Fibroblast of lung (primary cell): ENCODE data around the gene NBDY. TPM values are rescaled to one million over a fixed set of nuclear protein-coding genes. Genes with fewer than 3 reads are reported as not detected.
A peak's percentile ranks its signal among the peaks of the same experiment; 100 is the strongest.

Source experiments
- DNase-seq, 2 donors: peaks; one replicate each; pipeline versions ENCODE4 v3.0.0 to v3.0.0-alpha.2; 2010; ENCODE audit warnings: low read depth in 2 of 2
- H2AFZ ChIP-seq: 2 replicates; pipeline ENCODE4 v1.5.1; 2012; ENCODE audit warnings: low read length, control low read depth, inconsistent platforms
- H3K27ac ChIP-seq: 2 replicates; pipeline ENCODE4 v1.5.1; 2011; ENCODE audit warnings: low read length, control low read depth; ENCODE audit not compliant: insufficient read depth
- H3K27me3 ChIP-seq: 2 replicates; pipeline ENCODE4 v1.5.1; 2011; ENCODE audit warnings: mild to moderate bottlenecking, low read length; ENCODE audit not compliant: control insufficient read depth, insufficient read depth
- H3K36me3 ChIP-seq: 2 replicates; pipeline ENCODE4 v1.5.1; 2011; ENCODE audit warnings: low read length; ENCODE audit not compliant: control insufficient read depth, insufficient read depth
- H3K4me1 ChIP-seq: 2 replicates; pipeline ENCODE4 v1.5.1; 2011; ENCODE audit warnings: low read length; ENCODE audit not compliant: control insufficient read depth, insufficient read depth; ENCODE audit errors: extremely low read depth
- H3K4me2 ChIP-seq: 2 replicates; pipeline ENCODE4 v1.5.1; 2011; ENCODE audit warnings: low read length, control low read depth; ENCODE audit not compliant: insufficient read depth; ENCODE audit errors: extremely low read depth
- H3K4me3 ChIP-seq, 4 experiments: fragments of 200-600 bp in 1 of 4; sonication (generic) in 1 of 4; replicated peaks in 1 of 4; 2 replicates each; pipeline ENCODE4 v1.5.1; 2011 to 2016; ENCODE audit warnings: low read length in 4 of 4, low read depth in 3 of 4, mild to moderate bottlenecking in 3 of 4, control low read depth in 2 of 4, inconsistent platforms in 1 of 4, mixed read lengths in 1 of 4; ENCODE audit not compliant: insufficient read depth in 1 of 4; ENCODE audit errors: control extremely low read depth in 1 of 4
- H3K79me2 ChIP-seq: 2 replicates; pipeline ENCODE4 v1.5.1; 2012; ENCODE audit warnings: mild to moderate bottlenecking, low read length, inconsistent platforms; ENCODE audit not compliant: control insufficient read depth, insufficient read depth
- H3K9ac ChIP-seq: 2 replicates; pipeline ENCODE4 v1.5.1; 2011; ENCODE audit warnings: mild to moderate bottlenecking, low read length, control low read depth; ENCODE audit not compliant: insufficient read depth
- H3K9me3 ChIP-seq: 2 replicates; pipeline ENCODE4 v1.5.1; 2012; ENCODE audit warnings: low read depth, low read length; ENCODE audit not compliant: control insufficient read depth, insufficient read depth
- H4K20me1 ChIP-seq: 2 replicates; pipeline ENCODE4 v1.5.1; 2011; ENCODE audit warnings: low read length; ENCODE audit not compliant: control insufficient read depth, insufficient read depth; ENCODE audit errors: extremely low read depth
- EZH2 ChIP-seq: IDR thresholded peaks from 2 replicates; pipeline ENCODE4 v1.5.1; 2012; ENCODE audit warnings: low read length, control low read depth, mild to moderate bottlenecking; ENCODE audit errors: missing control alignments
- polyA plus RNA-seq, 2 donors: library from polyadenylated mRNA; depleted of rRNA in 1 of 2; stranded (reverse) in 1 of 2; unstranded in 1 of 2; fragments of >200 nt; gene quantifications; 2 replicates each; pipeline ENCODE4 v1.2.1, GENCODE V29; 2011 to 2012; ENCODE audit warnings: missing spikeins in 1 of 2
- total RNA-seq: library from RNA; depleted of rRNA; stranded (reverse); fragments of >200 nt; gene quantifications from 2 replicates; pipeline ENCODE4 v1.2.1, GENCODE V29; 2014
- TF ChIP-seq, protein P1 (sequence below), 2 donors: IDR thresholded peaks in 1 of 2; conservative IDR thresholded peaks in 1 of 2; 1 replicate in 1 of 2; 2 replicates in 1 of 2; pipeline ENCODE4 v1.5.1; 2011 to 2012; ENCODE audit warnings: low read length in 2 of 2, control low read depth in 1 of 2, inconsistent platforms in 1 of 2, low read depth in 1 of 2, mild to moderate bottlenecking in 1 of 2

Gene NBDY
- total and polyA plus RNA-seq, 2 donors (not counting 1 experiment from before 2014, with no cell fraction given): 5.8 to 39.3 TPM

- Histone ChIP-seq H3K4me1 (no peaks in the 10 kb centered on the region), H2AFZ (no peak overlapping the region), H3K4me2 (no peak overlapping the region), H3K27me3 (no peaks in the 10 kb centered on the region), H3K4me3 (no peak overlapping the region), H4K20me1 (no peaks in the 10 kb centered on the region), H3K9ac (no peak overlapping the region), H3K27ac (no peak overlapping the region), H3K79me2 (no peaks in the 10 kb centered on the region), H3K36me3 (no peaks in the 10 kb centered on the region), H3K9me3 (no peaks in the 10 kb centered on the region)
- no peak for TF ChIP-seq EZH2
- TF ChIP-seq, protein P1, sequence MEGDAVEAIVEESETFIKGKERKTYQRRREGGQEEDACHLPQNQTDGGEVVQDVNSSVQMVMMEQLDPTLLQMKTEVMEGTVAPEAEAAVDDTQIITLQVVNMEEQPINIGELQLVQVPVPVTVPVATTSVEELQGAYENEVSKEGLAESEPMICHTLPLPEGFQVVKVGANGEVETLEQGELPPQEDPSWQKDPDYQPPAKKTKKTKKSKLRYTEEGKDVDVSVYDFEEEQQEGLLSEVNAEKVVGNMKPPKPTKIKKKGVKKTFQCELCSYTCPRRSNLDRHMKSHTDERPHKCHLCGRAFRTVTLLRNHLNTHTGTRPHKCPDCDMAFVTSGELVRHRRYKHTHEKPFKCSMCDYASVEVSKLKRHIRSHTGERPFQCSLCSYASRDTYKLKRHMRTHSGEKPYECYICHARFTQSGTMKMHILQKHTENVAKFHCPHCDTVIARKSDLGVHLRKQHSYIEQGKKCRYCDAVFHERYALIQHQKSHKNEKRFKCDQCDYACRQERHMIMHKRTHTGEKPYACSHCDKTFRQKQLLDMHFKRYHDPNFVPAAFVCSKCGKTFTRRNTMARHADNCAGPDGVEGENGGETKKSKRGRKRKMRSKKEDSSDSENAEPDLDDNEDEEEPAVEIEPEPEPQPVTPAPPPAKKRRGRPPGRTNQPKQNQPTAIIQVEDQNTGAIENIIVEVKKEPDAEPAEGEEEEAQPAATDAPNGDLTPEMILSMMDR (conservative IDR thresholded peaks at IDR 0.05 in 1 of 2, IDR thresholded peaks at IDR 0.05 in 1 of 2; ENCODE audit: low read depth in 1 of 2, low read length in 2 of 2): no peak
- DNase-seq: peak; percentile 63 to 78
These were observed 16.0 kb downstream of the NBDY start for GRCh38 chrX:56744996-56745395.

DNA sequence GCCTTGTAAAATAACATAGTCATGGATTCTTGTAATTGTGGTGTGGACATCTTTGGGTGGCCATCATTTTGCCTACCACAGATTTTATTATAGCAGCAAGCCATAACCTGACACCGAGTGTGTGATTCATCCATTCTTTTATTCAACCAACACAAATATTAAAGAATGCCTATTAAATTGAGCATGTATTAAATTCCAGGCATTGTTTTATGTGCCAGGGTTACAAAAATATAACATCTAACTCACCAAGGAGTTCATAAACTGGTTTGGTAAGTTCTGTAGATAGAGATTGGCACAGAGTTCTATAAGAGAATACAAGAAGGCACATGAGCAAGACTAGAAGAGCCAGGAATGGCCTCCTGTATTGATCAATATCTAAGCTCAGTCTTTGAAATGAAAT, 18.0 kb downstream of the NBDY start:
- Histone ChIP-seq H3K9me3 (no peaks in the 10 kb centered on the region), H3K36me3 (no peaks in the 10 kb centered on the region), H3K27ac (no peak overlapping the region), H2AFZ (no peak overlapping the region), H3K9ac (no peak overlapping the region), H3K27me3 (no peaks in the 10 kb centered on the region), H4K20me1 (no peaks in the 10 kb centered on the region), H3K4me3 (no peak overlapping the region), H3K79me2 (no peaks in the 10 kb centered on the region), H3K4me1 (no peaks in the 10 kb centered on the region), H3K4me2 (no peak overlapping the region)
- no peak for TF ChIP-seq EZH2
- TF ChIP-seq, protein P1 (conservative IDR thresholded peaks at IDR 0.05 in 1 of 2, IDR thresholded peaks at IDR 0.05 in 1 of 2; ENCODE audit: low read depth in 1 of 2, low read length in 2 of 2): no peak
- DNase-seq: no peak

DNA sequence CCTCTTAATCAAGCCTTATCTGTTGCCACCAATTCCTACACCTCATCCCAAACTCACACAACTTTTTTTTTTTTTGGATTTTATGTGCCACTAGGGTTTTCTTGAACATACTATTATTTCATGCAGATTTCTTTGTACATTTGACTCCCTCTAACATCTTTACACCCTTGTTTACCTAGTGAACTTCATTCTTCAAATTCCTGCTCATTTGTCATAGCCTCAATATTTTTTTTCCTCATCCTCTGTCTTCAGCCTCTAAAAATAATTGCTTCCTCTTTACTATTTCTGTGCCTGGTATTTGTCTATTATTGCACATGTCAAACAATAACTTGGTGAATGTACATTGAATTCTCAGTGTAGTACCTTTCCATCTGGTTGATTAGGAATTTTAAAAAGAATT, 22.0 kb downstream of the NBDY start:
- H3K36me3 ChIP-seq: no peaks in the 10 kb centered on the region
- no peaks in the 10 kb centered on the region for H3K4me1 ChIP-seq
- H3K9me3 ChIP-seq: no peaks in the 10 kb centered on the region
- no peak overlapping the region for H3K27ac ChIP-seq
- no peak overlapping the region for H3K4me2 ChIP-seq
- no peaks in the 10 kb centered on the region for H3K79me2 ChIP-seq
- no peak overlapping the region for H3K9ac ChIP-seq
- H3K27me3 ChIP-seq: no peaks in the 10 kb centered on the region
- no peak for DNase-seq
- H4K20me1 ChIP-seq: no peaks in the 10 kb centered on the region
- no peak overlapping the region for H3K4me3 ChIP-seq
- H2AFZ ChIP-seq: no peak overlapping the region
- TF ChIP-seq EZH2: no peak
- TF ChIP-seq, protein P1 (conservative IDR thresholded peaks at IDR 0.05 in 1 of 2, IDR thresholded peaks at IDR 0.05 in 1 of 2; ENCODE audit: low read depth in 1 of 2, low read length in 2 of 2): no peak
